SH-SY5Y (cell line): Measurements from ENCODE around the gene RPS6KA4.

Experiments used
- GATA2 ChIP-seq: IDR thresholded peaks from 2 replicates; pipeline ENCODE4 v1.6.1; 2011; ENCODE audit warnings: mild to moderate bottlenecking, low read depth, low read length
- GATA3 ChIP-seq: IDR thresholded peaks from 2 replicates; pipeline ENCODE4 v1.6.1; 2011; ENCODE audit warnings: low read depth, mild to moderate bottlenecking, low read length, moderate library complexity

DNA sequence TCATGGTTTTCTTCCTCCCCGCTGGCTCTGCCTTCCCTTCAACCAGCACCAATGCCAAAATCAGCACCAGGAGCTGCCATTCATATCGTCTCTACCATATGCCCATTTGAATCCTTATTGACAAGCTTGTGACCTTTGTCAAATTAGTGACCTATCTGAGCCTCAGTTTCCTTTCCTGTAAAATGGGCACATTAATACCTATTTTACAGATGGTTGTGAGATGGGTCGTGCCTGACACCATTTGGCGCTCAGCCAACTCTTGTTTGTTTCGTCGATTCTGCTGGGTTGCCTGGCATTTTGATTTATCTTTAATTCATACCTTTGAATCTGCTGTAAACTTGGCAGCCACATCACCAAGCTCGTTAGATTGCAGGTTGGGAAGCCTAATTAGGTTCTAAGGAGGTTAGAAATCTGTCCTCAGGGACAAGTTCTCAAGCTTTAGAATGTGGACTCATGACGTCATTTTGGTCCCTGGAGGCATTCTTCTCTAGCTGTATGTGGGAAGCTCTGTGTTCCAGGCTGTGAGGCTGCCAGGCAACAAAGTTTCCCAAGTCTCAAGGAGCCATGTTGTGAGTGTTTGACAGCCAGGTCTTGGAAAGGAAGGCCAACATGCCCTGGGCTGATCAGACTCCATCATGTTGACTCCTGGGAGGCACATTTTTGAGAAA is 61.0 kb downstream of the RPS6KA4 start:
- no peak for TF ChIP-seq GATA2
- no peak for TF ChIP-seq GATA3
